AG09309 (cell line): ENCODE results near the gene MTG1.
"Not testable (repeated sequence)": the region's sequence is repeated elsewhere in the genome, so short reads cannot be mapped to it uniquely, and the experiment has no call there.

Experiments
- DNase-seq: peaks from one replicate; pipeline ENCODE4 v3.0.0-alpha.2; 2010; ENCODE audit warnings: low read depth
- H3K4me3 ChIP-seq: 2 replicates; pipeline ENCODE4 v1.5.1; 2011; ENCODE audit warnings: mild to moderate bottlenecking, low read depth, low read length, moderate library complexity; ENCODE audit not compliant: control insufficient read depth
- TF ChIP-seq, protein P1 (sequence below): IDR thresholded peaks from 2 replicates; pipeline ENCODE4 v1.5.1; 2011; ENCODE audit warnings: mild to moderate bottlenecking, low read depth, low read length, inconsistent platforms; ENCODE audit not compliant: insufficient read depth, control insufficient read depth; ENCODE audit errors: missing control alignments

The MTG1 gene

DNA sequence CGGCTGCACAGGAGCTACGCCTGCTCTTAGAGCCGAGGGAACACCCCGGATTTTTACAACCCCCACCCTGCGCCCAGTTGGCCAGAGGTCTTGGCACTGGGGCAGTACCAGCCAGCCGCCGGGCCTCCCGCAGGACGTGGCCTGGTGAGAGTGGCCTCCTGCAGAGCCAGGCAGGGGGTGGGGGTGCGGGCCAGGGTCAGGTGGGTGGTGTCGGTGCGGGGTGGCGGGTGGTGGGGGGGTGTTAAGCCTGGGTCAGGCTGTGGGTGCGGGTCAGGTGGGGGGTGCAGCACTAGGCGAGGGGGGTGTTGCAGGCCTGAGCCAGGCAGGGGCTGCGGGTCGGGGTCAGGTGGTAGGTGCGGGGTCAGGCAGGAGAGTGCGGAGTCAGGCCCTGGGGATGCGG is 21.4 kb upstream of the MTG1 start:
- TF ChIP-seq, protein P1, sequence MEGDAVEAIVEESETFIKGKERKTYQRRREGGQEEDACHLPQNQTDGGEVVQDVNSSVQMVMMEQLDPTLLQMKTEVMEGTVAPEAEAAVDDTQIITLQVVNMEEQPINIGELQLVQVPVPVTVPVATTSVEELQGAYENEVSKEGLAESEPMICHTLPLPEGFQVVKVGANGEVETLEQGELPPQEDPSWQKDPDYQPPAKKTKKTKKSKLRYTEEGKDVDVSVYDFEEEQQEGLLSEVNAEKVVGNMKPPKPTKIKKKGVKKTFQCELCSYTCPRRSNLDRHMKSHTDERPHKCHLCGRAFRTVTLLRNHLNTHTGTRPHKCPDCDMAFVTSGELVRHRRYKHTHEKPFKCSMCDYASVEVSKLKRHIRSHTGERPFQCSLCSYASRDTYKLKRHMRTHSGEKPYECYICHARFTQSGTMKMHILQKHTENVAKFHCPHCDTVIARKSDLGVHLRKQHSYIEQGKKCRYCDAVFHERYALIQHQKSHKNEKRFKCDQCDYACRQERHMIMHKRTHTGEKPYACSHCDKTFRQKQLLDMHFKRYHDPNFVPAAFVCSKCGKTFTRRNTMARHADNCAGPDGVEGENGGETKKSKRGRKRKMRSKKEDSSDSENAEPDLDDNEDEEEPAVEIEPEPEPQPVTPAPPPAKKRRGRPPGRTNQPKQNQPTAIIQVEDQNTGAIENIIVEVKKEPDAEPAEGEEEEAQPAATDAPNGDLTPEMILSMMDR = no peak
- H3K4me3 ChIP-seq = peak overlapping the region; percentile 93
- DNase-seq = no peak

GRCh38 chr10:133373174-133374090 is 20.5 kb upstream of the MTG1 start, which contains the start of gene ECHS1:
TSS of gene ECHS1 (minus strand) at chr10:133373354. CDS start at chr10:133373333, 21 bp downstream.
- peak within 1 kb of the TSS; percentile 93 for H3K4me3 ChIP-seq
- DNase-seq = peak; percentile 44
- TF ChIP-seq, protein P1 = no peak

DNA sequence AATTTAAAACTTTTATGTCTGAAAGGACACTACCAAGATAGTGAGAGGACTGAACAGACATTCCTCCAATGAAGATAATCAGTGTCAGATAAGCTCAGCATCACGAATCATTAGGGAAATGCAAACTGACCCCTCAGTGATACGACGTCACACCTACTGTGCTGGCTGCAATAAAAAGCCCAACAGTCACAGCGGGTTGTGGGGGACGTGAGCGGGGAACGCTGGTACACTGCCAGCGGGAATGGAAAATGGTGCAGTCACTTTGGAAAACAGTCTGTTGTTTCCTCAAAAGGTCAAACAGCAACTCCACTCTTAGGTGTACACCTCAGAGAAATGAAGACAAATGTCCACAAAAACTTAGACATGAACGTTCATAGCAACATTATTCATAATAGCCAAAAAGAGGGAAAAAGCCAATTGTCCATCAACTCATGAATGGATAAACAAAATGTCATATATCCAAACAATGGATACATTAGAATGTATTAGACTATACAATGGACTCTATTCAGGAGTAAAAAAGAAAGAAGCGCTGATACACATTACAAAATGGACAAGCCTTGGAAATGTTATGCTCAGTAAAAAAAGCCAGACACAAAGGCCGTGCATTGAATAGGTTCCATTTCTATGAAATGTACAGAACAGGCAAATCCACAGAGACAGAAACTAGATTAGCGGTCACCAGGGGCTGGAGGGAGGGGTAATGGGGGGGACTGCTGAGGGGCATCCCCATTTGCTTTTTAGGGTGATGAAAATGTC is 18.4 kb upstream of the MTG1 start:
- TF ChIP-seq, protein P1 = no peak
- H3K4me3 ChIP-seq = no peak overlapping the region
- no peak for DNase-seq

DNA sequence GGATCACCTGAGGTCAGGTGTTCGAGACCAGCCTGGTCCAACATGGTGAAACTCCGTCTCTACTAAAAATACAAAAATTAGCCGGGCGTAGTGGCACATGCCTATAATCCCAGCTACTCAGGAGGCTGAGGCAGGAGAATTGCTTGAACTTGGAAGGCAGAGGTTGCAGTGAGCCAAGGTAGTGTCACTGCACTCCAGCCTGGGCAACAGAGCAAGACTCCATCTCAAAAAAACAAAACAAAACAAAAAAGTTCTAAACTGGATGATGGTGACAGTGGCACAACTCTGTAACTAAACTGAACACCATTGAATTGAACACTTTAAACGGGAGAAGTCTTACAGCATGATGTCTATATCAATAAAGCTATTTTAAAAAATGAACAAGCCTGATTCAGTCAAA is 17.8 kb upstream of the MTG1 start:
- DNase-seq = not testable (repeated sequence)

DNA sequence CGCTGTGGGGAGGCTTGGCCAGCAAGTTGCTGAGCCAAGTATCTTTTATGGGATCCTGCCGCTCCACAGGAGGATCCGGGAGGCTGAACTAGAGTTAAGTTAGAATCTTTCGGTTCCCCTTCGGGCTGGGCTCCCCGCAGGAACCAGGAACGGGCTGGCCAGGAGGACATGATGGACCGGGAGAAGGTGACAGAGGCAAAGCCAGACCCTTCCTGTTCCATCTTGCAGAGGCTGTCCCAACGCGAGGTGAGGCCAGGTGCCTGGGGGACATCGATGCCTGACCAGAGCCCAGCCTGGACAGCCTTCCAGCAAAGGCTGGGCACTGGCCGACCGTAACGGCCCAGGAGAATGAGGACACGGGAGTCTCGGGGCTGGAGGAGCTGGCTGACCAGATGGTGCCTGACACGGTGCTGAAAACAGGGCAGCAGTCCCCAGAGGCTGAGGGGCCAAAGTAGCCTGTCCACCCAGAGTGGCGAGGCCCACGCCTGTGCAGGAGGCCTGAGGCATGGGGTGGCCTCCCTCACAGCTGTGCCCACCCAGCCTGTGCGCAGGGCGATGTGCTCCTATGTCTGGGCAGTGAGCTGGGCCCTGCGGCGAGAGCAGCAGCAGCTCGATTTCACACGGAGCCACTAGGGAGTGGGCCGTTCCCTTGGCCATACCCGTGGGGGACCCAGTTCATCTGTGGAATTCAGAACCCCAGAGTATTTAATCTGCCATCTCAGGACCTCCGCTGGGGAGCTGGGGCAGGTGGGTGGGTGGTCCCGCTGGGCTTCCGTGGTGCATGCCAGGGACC is 16.7 kb upstream of the MTG1 start:
- DNase-seq = no peak
- no peak overlapping the region for H3K4me3 ChIP-seq
- TF ChIP-seq, protein P1 = no peak

More for the DNA sequence above, 17.8 kb upstream of the MTG1 start:
- H3K4me3 ChIP-seq = not testable (repeated sequence)

DNA sequence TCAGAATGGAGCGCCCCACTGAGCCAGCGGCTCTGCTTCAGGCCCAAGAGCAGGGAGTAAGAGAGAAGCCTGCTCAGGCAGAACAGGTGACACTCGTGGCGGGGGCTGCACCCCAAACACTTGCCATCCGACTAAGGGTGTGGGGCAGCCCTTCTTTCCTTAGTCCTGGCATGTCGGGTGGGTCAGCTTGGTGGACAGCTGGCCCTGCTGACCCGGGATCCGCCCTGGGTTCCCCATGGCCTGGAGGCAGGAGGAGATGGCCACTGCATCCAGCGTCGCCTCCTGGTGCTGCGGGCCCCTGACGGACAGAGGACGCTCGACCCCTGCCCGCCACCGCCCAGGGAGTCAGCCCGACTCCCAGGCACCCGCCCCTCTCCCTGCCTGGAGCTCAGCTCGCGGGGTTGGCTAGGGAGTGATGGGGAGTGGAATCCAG is 16.1 kb upstream of the MTG1 start:
- TF ChIP-seq, protein P1 = no peak
- H3K4me3 ChIP-seq = peak overlapping the region; percentile 74
- DNase-seq = no peak
